RPMI8226 (cell line): ENCODE measurements around the gene ACYP2.
A peak's percentile ranks its signal among the peaks of the same experiment; 100 is the strongest.

Experiments used
- DNase-seq: peaks from one replicate; pipeline ENCODE4 v3.0.0-alpha.2; 2015

Gene ACYP2

DNA sequence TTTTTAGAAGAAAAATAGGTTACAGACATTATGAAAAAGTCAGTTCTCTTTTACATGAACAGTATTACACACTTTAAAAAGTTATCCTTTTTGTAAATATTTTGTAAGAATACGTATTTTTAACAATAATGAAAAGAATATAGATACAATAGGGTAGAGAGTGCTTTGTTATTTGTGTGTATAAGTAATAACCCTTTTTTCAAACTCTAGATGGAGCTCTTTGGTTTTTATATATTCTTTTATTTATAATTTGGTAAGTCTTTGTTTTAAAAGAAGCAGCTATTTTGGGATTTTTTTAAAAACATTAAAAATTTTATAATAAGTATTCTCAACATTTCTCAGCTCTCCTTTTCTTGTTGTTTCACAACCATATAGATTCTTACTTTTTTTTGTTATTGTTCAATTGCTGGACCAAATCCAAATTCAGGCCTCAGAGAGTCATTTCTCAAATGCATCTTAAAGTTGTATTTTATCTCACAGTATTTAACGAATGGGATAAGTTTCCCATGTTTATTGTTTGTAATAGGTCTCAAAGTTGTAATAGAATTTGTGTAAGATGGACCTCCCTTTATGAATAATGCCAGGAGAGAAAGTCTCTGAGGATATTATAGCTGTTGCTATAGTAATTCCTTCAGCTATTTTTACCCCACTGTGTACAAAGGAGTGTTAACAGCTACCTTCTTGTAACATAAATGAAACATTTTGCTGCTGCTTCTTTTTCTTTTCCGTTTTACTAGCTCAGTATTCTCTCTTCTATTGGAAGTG is 46.4 kb downstream of the ACYP2 start:
- no peak for DNase-seq

DNA sequence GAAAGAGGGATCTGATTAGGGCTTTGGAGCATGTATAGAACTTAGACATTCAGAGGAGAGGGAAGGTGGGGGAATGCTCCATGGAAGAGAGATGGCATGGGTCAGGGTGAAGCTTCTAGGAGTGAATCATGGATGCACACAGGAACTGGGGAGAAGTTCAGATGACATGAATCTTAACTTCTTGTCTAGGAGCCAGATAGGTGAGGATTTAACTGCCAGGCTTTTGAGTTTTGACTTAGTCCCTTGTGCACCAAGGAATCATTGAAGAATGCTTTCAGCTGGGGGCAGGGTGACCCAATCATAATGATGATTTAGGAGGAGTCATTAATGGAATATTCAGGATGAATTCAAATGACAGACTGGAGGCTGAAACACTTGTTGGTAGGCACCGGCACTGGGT is 48.7 kb downstream of the ACYP2 start:
- no peak for DNase-seq

DNA sequence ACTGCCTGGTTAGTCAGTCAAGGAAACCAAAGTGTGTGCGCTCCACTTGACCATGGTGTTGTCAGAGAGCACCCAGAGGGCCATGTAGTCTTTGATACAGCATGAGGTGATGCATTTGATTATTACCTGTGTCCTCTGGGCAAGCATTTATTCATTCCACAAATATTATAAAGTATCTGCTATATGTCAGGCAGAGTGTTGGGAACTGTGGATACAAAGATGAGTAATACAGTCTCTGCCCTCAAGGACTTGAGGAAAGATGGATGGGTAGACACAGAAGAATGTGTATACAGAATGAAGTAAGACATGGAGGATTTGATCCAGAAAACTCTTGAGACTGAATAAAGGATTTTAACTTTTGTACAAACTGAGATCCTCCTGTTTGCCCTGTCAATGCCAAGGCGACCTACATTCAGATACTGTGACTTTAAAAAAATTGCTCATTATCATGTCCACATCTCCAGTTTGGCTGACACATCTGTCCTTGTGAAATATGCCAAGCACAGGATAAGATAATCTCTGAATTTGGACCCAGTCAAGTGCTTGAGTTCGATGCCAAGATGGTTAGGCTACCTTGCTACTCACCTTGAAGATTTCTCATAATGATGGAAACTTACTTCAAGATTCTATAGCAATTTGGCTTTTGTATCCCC is 50.8 kb downstream of the ACYP2 start:
- no peak for DNase-seq

DNA sequence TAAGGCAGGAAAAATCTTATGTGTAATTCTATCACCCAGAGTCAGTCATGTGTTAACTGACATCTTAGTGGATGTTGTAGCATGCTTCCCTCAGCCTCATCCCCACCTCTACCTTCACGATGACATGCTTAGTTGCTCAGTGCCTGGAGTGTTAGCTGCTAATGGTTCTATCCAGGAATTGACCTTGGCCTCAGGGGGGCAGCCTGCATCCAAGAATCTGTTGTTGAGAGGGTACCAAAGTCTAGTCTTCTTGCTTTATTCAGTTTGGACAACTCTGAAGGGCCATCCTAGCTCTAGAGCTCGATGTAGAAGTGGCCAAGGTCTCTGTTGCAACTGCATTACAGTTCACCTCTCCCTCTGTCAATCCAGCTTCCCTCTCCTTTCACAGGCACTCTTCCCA is 61.2 kb downstream of the ACYP2 start:
- peak; percentile 3 for DNase-seq

DNA sequence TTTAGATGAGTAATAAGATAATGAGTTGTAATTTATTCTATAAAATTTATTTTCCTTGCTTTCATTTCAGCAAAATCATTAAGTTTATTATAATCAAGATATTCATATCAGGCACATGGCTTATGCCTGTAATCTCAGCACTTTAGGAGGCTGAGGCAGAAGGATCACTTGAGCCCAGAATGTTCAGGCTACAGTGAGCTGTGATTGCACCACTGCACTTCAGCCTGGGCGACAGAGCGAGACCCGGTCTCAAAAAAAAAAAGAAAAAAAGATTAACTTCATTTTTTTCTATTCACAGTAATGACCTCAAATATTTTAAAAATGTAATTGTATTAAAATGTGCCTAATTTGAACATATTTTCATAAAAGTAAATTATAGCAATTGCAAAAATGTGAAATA is 67.9 kb downstream of the ACYP2 start:
- DNase-seq: no peak

DNA sequence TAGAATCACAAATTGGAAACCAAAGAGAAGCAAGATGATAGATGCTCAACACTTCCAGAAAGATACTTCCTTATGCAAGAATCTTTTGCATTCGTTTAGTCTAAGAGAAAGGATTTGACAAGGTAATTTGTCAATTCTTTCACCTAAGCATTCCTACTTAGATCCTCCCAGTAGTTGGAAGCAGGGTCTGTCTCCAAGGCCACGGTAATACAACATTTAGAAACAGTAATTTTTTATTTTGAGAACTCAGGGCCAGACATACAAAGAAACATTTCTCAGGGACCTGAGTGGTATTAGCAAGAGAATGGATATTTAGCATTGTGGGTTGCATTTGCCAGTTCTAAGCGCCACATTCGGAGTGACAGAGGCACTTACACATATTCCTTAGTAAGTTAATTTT is 68.6 kb downstream of the ACYP2 start:
- no peak for DNase-seq

DNA sequence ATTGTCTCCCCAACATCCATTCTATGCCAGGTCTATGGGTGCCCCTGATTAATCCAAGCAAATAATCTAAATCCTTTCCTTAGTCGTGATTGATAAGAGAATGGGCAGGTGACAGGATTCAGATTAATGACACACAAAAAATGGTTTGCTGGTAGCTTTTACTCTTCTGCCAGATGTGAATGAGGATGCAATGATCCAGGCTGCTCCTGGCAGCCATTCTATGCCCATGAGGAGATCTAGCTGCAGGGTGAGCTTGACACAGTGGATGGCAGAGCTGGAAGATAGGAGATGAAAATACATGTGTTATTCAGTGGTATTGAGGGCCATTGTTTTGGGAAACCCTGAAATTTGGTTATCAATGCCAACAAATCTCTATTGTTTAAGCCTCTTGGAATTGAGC is 69.7 kb downstream of the ACYP2 start:
- no peak for DNase-seq

DNA sequence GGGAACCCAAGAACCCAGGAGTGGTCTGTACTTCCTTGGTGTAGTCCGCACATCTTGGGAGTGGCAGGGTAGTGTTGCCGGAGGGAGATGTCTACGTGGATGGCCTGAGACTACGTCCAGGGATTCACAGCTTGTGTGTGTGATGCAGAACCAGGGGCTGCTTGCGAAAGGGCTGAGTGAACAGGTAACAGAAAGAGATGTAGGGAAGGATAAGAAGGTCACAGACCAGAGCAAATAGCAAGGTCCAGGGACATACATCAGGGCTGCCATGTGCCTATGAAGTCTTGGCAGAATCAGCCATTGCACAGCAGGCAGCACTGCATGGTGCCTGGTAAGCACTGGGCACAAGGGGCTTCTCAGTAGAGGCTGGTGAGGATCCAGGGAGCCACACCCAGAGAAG is 71.9 kb downstream of the ACYP2 start:
- DNase-seq: no peak

DNA sequence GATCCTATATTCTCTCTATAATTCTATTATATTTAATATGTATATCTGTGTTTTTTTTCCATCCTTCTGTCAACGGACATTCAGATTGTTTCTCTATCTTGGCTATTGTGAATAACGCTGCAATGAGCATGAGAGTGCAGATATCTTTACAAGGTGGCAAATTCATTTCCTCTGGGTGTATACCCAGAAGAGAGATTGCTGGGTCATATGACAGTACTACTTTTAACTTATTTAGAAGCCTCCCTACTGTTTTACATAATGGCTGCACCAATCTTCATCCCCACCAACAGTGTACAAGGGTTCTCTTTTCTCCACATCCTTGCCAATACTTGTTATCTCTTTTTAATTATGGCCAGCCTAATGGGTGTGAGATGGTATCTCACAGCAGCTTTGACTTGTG is 74.1 kb downstream of the ACYP2 start:
- no peak for DNase-seq

DNA sequence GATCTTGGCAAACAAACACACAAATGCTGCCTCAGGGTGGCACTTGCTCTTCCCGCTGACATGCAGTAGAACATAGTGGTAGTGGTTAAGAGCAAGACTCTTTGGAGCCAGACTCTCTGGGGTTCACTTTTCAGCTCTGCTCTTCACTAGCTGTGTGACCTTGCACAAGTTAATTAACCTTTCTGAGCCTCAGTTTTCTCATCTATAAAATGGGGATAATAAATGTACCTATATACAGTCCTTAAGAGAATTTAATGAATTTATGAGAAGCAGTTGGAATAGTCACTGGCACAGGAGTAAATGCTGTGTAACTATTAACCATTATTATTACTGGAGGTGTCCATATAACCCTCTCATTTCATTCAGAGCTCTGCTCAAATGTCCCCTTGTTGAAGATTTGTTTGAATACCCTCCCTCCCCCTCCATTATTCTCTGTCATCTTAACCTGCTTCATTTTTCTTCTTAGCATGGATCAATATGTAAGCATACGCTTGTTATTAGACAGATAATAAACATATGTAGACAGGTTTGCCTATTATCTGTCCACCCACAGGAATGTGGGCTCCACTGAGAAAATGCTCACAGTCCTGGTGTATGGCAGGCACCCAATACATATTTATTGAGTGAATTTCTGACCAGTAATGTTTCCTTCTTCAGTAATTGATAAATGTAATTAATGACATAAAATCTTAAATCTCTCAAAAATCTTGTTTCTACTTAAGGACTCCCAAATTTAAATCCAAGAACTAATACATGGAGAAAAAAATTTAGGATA is 76.1 kb downstream of the ACYP2 start:
- no peak for DNase-seq

DNA sequence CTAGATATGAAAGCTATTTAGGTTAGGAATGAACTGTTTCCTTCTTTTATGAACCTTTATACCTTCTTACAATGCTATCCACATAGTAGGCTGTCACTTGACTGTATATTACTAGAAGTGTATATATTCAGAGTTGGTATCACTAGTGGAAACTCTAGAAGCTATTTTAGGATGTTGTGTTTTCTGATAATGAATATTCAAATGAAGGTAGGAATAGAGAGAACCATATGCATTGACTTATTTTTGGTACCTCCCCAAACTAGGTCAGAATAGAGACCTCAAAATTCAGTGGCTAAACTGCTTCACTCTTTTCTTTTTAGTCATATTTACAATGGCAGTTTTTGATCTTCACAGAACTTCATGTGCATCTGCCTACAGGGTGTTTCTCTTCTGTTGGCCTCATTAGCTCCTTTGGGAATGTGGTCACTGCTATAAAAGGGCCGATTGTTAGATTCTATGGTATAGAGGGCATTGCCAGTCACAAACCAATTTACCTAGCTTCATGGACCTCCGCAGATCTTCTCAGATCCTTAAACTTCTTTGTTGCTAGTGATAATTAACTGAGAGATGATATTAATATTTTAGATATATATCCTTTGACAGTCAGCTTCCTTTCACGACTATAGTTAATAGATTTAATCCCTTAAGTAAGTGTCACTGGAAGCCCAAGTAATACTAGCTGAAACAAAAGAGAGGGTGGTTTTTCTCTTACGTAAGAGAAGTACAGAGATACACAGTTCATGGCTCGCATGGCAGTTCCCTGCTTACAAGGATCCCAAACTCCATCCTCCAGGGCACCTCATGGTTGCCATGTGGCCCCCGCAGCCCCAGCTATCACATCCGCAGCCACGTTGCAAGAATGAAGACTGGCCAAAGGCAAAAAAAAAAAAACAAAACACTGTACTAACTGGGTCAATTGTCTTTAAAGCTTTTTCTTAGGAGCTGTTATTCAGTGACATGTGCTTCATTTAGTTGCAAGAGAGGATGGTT is 79.6 kb downstream of the ACYP2 start:
- no peak for DNase-seq

DNA sequence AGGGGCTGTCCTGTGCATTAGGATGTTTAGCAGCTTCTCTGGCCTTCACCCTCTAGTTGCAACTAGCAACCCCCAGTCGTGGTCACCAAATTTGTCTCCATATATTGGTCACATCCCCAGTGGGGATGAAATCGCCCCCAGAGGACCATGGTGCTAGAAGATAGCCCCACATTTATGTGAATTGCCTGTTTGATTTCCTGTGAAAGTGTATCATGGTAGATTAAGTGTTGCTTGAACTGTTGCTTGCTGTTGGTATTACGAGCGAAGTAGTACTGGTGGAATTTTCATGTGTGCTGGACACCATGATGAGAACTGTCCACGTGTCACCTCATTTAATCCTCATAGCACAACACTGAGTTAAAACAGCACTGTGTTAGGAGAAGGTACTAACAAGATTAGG is 81.2 kb downstream of the ACYP2 start:
- DNase-seq: no peak

DNA sequence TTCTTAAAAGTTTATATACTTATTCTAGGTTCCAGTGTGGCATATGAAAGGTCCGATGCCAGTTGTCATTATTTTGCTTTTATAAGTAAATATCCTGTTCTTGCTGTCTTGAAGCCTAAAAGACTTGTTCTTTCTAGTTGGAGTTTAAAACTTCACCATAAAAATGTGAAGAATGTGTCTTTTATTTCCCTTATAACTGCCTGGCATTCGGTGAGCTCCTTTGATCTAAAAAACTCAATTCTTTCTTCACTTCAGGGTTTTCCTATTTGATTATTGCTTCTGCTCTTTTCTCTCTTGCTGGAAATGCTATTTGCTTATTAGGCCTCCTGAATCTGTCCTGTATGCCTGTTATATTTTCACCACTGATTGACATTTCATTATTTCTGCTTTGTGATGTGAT is 89.1 kb downstream of the ACYP2 start:
- no peak for DNase-seq

DNA sequence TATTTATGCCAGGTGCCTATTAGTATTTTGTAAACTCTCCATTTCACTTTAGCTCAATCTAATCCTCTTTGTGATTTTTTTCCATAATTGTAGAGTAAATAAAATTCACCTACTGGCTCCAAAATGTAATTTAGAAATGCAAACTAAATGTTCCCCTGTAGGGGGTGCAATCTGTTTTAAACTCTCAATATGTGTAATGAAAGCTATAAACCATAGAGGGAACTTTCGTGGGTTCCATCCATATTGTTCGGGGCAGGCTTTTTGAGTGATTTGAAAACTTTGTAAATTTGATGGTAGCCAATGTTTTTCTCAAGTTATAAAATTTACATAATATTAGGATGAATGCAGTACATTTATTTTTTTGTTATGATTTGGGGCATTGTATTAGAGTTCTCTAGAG is 91.2 kb downstream of the ACYP2 start:
- DNase-seq: peak; percentile 14

DNA sequence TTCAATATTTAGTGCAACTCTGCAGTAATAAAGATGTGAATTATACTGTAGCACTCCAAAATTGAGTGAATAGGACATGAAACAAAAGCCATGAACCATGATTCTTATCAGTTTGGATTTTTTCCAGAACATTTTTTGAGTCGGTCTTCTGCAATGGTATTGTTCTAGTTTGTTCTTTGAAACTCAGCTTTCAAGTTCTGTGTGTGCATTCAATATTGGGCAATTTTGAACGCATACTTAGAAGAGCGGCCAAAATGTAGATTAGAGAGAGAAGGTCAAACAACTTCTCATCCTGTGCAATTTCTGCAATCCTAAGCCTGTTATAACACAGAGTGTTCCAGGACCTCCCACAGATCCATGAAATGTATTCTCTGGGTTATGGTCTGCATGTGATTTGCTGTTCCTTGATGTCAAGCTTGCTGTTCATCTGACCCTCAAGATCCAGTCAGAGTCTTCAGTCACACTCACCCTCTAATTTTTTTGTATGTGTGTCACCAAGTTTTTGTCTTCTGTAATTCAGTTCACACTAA is 92.3 kb downstream of the ACYP2 start:
- DNase-seq: no peak

DNA sequence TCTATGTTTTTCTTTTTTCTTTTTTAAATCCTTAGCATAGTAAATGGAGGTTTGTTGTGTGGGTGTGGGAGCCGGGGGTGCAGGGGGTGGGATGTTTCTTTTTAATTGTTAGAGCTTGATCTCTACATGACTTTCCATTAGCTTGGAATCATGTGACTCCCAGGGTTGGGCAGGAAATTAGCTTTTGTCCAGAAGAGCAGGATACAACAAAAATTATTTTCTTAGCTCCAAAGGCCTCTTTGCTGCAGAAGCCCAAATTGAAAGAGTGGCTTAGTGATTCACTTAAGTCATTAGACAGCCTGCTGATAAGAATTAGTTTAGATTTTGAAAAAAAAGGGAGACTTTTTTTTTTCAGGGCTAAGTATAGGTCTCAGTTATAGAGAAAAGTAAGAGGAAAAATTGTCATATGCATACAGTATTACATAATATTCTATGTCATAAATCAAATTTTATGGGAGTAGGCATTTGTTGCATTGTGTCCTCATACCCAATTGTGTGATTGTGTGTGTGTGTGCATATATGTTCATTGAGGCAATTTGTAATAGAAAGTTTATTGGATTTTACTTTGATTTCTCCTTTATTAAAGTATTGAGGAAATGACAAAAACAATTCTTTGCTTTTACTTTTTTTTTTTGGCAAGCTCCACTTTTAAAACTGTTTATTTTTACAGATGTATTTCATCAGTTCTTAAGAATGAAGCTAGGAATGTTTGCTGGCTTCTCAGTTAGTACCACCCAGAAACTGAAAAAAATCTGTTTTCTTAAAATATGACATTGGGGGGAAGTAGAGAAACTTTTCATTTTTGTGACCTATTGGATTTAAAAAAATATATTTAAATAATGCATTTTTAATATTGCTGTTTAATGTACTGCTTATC is 93.2 kb downstream of the ACYP2 start:
- no peak for DNase-seq

DNA sequence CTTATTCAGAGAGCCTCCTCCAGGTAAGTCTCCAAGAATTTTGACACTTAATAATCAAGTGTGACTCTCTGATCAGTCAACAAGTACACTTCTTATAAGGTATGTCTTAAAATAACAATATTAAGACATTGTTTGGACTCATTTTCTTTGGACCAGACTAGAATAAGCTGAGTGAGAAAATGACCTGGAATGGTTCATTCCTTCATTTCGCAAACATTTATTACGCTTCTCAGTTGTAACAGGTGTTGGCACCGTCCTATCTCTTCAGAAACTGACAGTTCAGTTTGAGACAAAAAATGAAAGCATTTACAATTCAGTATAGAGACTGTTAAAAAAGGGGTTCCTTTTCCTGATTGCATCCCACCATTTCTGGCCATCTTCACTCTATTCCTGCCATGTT is 94.0 kb downstream of the ACYP2 start:
- DNase-seq: no peak

DNA sequence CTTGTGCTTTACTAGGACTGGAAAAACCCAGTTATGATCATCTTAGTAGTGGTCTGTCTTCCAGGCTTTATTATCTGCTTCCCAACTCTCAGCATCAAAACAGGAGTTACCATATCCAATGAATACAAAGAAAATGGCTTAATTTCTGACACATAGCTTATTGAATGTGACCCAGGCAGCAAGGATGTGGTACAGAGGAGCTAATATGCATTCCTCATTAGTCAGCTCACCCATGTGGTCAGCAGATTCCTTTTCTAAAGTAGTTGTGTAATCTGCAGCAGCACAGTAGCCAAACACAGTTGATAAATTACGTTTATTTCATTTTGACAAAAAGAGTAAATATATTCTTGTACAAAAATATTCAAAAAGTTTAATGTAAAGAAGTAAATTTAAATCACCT is 97.0 kb downstream of the ACYP2 start:
- DNase-seq: no peak

DNA sequence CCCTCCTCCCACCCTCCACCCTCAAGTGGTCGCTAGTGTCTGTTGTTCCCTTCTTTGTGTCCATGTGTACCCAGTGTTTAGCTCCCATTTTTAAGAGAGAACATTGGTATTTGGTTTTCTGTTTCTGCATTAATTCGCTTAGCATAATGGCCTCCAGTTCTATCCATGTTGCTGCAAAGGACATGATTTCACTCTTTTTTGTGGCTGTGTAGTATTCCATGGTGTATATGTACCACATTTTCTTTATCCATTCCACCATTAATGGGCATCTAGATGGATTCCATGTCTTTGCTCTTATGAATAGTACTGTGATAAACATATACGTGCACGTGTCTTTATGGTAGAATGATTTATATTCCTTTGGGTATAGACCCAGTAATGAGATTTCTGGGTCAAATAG is 97.7 kb downstream of the ACYP2 start:
- no peak for DNase-seq

DNA sequence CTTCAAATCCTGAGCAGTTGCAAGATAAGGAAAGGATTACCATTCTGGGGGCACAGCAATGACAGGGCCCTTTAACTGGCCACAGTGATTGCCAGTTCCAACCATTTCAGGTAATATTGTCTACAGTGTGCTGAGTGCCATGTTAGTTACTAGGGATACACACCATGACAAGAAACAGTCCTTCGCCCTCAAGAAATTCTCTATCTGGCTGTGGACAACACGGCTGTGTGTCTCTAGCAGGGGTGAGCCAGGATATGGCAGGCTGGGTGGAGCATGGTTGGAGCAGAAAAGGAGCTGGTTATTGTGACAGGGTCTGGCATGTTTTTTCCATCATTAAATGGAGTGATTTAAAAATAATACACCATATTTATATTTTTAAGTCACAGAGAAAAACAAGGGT is 109.6 kb downstream of the ACYP2 start:
- DNase-seq: no peak

DNA sequence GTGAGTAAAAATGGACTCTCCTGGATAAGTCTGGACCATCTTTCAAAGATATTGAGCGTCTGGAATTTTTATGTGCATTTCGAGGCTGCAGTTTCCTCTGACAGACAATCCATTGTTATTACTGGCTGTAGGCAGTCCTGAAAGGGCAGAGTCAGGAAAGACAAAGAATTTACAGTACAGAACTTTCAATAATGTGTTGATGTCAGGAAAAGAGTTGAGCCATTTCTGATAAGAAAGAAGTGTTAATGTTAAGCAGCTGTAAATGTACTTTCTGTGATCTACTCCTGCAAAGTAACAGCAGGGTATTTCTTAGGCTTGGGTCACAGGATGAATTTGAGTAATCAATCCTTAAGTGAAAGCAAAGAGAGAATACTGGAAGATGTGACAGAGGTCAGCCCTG is 110.8 kb downstream of the ACYP2 start:
- DNase-seq: no peak

DNA sequence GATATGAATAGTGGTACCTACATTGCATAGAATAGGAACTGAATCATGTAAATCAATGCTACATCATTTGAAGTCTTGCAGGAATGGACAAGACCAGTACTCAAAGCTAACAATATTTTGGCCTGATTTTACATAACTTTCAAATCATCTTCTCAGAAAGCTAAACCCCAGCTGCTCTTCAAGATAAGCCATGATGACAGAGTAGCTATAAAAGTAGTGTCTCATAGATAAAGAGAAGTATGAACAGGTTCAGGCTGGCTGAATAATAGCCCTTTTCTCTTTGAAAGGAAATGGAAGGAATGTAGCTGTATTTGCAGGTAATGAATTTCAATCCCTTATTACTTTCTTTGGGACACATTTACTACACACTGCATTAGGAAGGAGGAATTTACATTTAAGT is 112.4 kb downstream of the ACYP2 start:
- DNase-seq: no peak
